Transverse colon (tissue), 4 donors: Measurements from ENCODE around the gene CDK10. TPM values are rescaled to one million over a fixed set of nuclear protein-coding genes. Genes with fewer than 3 reads are reported as not detected.
A peak's percentile ranks its signal among the peaks of the same experiment; 100 is the strongest.

Source experiments
- DNase-seq: peaks from one replicate; pipeline ENCODE4 v3.0.0-alpha.2; 2019
- H3K27ac ChIP-seq, 4 donors: fragments of 200-600 bp; sonication (generic); 2 replicates each; pipeline ENCODE4 v1.5.1; 2016 to 2018; ENCODE audit warnings: inconsistent platforms in 4 of 4
- H3K27me3 ChIP-seq: fragments of 200-600 bp; sonication (generic); 2 replicates; pipeline ENCODE4 v1.5.1; 2017; ENCODE audit warnings: inconsistent platforms
- H3K36me3 ChIP-seq, 4 donors: fragments of 200-600 bp; sonication (generic); 2 replicates each; pipeline ENCODE4 v1.5.1; 2017 to 2019; ENCODE audit warnings: inconsistent platforms in 4 of 4
- H3K4me1 ChIP-seq, 4 donors: fragments of 200-600 bp; sonication (generic); 2 replicates each; pipeline ENCODE4 v1.5.1; 2017 to 2020; ENCODE audit warnings: inconsistent platforms in 4 of 4
- H3K4me3 ChIP-seq, 4 donors: fragments of 200-600 bp; sonication (generic); 1 replicate in 1 of 4; 2 replicates in 3 of 4; pipeline versions ENCODE4 v1.5.1 to v1.6.1; 2017 to 2019; ENCODE audit warnings: inconsistent platforms in 4 of 4
- H3K9me3 ChIP-seq, 2 donors: fragments of 200-600 bp; sonication (generic); 2 replicates each; pipeline ENCODE4 v1.5.1; 2017 to 2019; ENCODE audit warnings: inconsistent platforms in 2 of 2
- CTCF ChIP-seq, 5 experiments: fragments of 200-600 bp in 3 of 5; fragments of 450-650 bp in 2 of 5; sonication (generic) in 3 of 5; IDR thresholded peaks; 1 replicate in 2 of 5; 2 replicates in 3 of 5; pipeline ENCODE4 v1.5.1; 2016 to 2017; ENCODE audit warnings: antibody characterized with exemption in 5 of 5, inconsistent platforms in 3 of 5, mild to moderate bottlenecking in 2 of 5, moderate library complexity in 1 of 5
- EP300 ChIP-seq: sonication (generic); formaldehyde crosslinking; IDR thresholded peaks from one replicate; pipeline ENCODE4 v1.6.1; 2017; ENCODE audit warnings: antibody characterized with exemption, low read depth
- POLR2A ChIP-seq: fragments of 450-650 bp; IDR thresholded peaks from one replicate; pipeline ENCODE4 v1.6.1; 2016; ENCODE audit warnings: antibody characterized with exemption, mild to moderate bottlenecking, moderate library complexity
- POLR2AphosphoS5 ChIP-seq, 3 donors: sonication (generic); formaldehyde crosslinking; IDR thresholded peaks; one replicate each; pipeline ENCODE4 v1.6.1; 2016; ENCODE audit warnings: antibody characterized with exemption in 3 of 3
- WGBS, 2 donors: methylation state at CpG; one replicate each; pipeline ENCODE4 v1.1.5; 2018; ENCODE audit warnings: low coverage in 1 of 2; 5-methylcytosine and 5-hydroxymethylcytosine counted together
- in situ Hi-C, 4 donors: fragments of 200-750 bp; cut with MboI; loops; one replicate each; pipeline versions ENCODE4 v1.15.0 to v1.15.1; 2017; ENCODE audit warnings: low sequenced_read_pairs in 3 of 4, low pct_ligation_motif_present in 1 of 4, low pct_unique_long_range_greater_than_20kb in 1 of 4
- intact Hi-C: fragments of 100-400 bp; cut with DNase I; formaldehyde crosslinking; loops from one replicate; pipeline ENCODE4 v1.15.1; 2023; ENCODE audit warnings: low total_unique reads
- total RNA-seq, 4 donors: library from RNA; depleted of rRNA; stranded (reverse); fragments of >200 nt; gene quantifications; one replicate each; pipeline ENCODE4 v1.1.0, GENCODE V29; 2016

CDK10 gene
- total RNA-seq, result 100 to 1,000 TPM in 1 of 4 donors, 10 to 100 TPM in 3; 69.6 to 304 (median 74.2) TPM

DNA sequence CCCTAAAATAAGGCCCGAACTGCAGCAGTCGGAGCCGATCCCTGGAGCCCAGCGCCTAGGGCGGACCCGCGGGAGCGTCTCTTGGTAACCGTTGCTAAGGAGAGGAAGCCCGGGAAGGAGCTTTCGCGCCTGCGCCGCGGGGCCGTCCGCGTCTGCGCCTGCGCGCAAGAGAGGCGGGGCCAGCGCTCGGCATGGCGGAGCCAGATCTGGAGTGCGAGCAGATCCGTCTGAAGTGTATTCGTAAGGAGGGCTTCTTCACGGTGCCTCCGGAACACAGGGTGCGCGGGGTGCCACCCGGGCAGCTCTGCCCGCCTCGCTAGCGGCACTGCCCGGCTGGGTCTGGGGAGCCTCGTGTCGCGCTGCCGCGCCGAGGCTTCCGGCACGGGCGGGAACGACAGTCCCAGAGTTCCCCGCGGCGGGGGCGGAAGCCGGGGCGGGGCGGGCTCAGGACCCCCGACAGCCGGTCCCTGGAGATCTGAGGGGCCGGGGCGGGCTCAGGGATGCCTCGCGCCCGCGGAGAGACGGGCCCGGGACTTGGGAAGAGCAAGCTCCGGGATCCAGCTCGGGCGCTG lies at the start of gene CDK10:
TSS of gene CDK10 (plus strand) at position 170 of the 572 bp plus-strand sequence. CDS start at position 192, 22 bp downstream.
- in situ Hi-C loops, result no loop called here
- WGBS, 2 donors, result 0% methylated on average over 38 of the region's 67 CpGs; no CpG with 5 or more reads in 1 of the 2 donors
- peak within 1 kb of the TSS; percentile 58 to 94 (median 88) for H3K4me3 ChIP-seq
- H3K4me1 ChIP-seq, result peaks cover 6 to 26% (median 15%) of the 10 kb centered on the region in 4 donors
- intact Hi-C loops, result no loop called here
- peak; percentile 94 for DNase-seq
- H3K9me3 ChIP-seq, result no peaks in the 10 kb centered on the region
- peak within 1 kb of the TSS; percentile 93 to 97 (median 96) for H3K27ac ChIP-seq
- H3K27me3 ChIP-seq, result no peaks in the 10 kb centered on the region
- H3K36me3 ChIP-seq, result peaks cover 0 to 11% (median 3%) of the 10 kb centered on the region in 4 donors
- TF ChIP-seq POLR2AphosphoS5 (IDR thresholded peaks at IDR 0.05) (peak; percentile 88 to 97 (median 93)), CTCF (IDR thresholded peaks at IDR 0.05) (peak in 1 of 5 experiments; percentile 18), POLR2A (peak; percentile 77), EP300 (no peak)

DNA sequence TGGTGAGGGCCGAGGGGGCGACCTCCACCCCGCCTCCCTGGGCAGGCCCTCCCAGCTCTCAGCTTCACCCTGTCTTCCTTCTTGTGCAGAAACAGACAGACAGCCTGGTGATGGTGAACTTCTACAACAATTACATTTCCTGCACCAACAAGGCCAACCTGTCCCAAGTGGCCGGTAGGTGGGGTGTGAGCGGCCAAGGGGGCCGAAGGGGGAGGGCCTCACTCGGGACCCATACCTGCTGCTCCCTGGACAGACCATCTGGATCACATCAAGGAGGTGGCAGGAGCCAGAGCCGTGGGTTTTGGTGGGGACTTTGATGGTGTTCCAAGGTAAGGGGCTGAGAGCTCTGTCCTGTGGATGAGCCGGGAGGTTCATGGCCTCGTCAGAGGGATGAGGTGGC lies 49.1 kb upstream of the CDK10 start:
- Histone ChIP-seq H3K27ac (no peak overlapping the region), H3K4me3 (no peak overlapping the region), H3K27me3 (peaks cover 25% of the 10 kb centered on the region), H3K4me1 (peaks cover 0 to 17% (median 11%) of the 10 kb centered on the region in 4 donors), H3K36me3 (no peaks in the 10 kb centered on the region), H3K9me3 (no peaks in the 10 kb centered on the region)
- intact Hi-C loops, result no loop called here
- no peak for DNase-seq
- TF ChIP-seq CTCF (IDR thresholded peaks at IDR 0.05), result no peak
- TF ChIP-seq POLR2A, result no peak
- in situ Hi-C loops, result no loop called here
- 70 to 80% methylated on average over 2 to 10 of the region's 10 CpGs for WGBS, 2 donors

DNA sequence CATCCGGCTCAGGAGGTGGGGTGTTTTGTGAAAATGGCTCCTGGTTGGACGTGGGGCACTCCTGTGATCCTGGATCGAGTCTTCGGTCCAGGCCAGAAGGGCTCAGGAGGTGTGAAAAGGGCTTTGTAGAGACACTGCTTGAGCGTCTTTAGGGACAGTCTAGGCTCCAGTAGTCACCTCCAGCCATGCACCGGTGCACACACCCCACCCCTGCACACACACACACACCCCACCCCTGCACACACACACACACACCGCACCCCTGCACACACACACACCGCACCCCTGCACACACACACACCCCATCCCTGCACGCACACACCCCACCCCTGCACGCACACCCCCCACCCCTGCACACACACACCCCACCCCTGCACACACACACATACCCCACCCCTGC lies 48.0 kb upstream of the CDK10 start:
- intact Hi-C loops, result no loop called here
- no peak overlapping the region for H3K27ac ChIP-seq
- peaks cover 15% of the 10 kb centered on the region for H3K27me3 ChIP-seq
- in situ Hi-C loops, result no loop called here
- no peak overlapping the region for H3K4me3 ChIP-seq
- DNase-seq, result no peak
- TF ChIP-seq POLR2AphosphoS5 (IDR thresholded peaks at IDR 0.05) (no peak), CTCF (IDR thresholded peaks at IDR 0.05) (no peak), EP300 (no peak), POLR2A (no peak)
- peaks cover 0 to 12% (median 7%) of the 10 kb centered on the region in 4 donors for H3K4me1 ChIP-seq
- WGBS, 2 donors, result 85% methylated on average over 10 of the region's 10 CpGs; no CpG with 5 or more reads in 1 of the 2 donors
- H3K36me3 ChIP-seq, result no peaks in the 10 kb centered on the region
- no peaks in the 10 kb centered on the region for H3K9me3 ChIP-seq

DNA sequence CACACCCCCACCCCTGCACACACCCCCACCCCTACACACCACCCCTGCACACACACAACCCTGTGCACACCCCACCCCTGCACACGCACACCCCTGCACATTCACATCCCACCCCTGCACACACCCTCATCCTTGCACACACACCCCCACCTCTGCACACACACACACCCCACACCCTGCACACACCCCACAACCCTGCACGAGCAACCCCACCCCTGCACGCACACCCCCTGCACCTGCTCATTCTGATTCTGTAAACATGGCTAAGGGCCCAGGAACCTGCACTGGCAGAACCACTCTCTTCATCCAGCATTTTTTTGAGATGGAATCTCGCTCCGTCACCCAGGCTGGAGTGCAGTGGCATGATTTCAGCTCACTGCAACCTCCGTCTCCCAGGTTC lies 47.1 kb upstream of the CDK10 start:
- Histone ChIP-seq H3K4me3 (no peak overlapping the region), H3K27me3 (peaks cover 6% of the 10 kb centered on the region), H3K9me3 (no peaks in the 10 kb centered on the region), H3K36me3 (no peaks in the 10 kb centered on the region), H3K4me1 (peaks cover 0 to 12% (median 7%) of the 10 kb centered on the region in 4 donors), H3K27ac (no peak overlapping the region)
- WGBS, 2 donors, result 50% methylated on average over 2 to 6 of the region's 6 CpGs
- intact Hi-C loops (no loop called here), in situ Hi-C loops (no loop called here)
- TF ChIP-seq POLR2AphosphoS5 (IDR thresholded peaks at IDR 0.05), result no peak
- no peak for TF ChIP-seq CTCF (IDR thresholded peaks at IDR 0.05)
- TF ChIP-seq EP300, result no peak
- no peak for TF ChIP-seq POLR2A
- no peak for DNase-seq
